Measurements from ENCODE around the gene KDM4C. TPM values are rescaled to one million over a fixed set of nuclear protein-coding genes. Genes with fewer than 3 reads are reported as not detected.

Gene KDM4C
- total RNA-seq, 1 donor from 2014 or later, result 26.6 TPM

DNA sequence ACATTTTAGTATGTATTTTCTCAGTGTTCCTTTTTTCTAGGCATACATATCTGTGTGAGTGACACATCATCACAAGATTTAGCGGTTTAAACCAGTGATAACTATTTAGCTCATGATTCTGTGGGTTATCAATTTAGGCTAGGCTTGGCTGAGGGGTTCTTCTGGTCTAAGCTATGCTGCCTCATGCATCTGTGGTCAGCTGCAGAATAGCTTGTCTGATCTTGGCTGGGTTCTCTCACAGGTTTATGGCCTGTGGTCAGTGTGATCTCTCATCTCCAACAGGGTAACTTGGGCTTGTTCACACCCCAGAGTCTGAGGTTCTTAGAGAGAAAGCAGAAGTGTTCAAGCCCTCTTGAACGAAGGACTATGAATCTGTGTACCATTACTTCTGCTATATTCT, 363.3 kb downstream of the KDM4C start:
- H3K9me3 Mint-ChIP-seq (ENCODE audit: low read depth), result no peaks in the 10 kb centered on the region
- H3K27me3 Mint-ChIP-seq, result no peaks in the 10 kb centered on the region
- peaks cover 8% of the 10 kb centered on the region for H3K4me1 Mint-ChIP-seq (ENCODE audit: low read depth)
- no peak overlapping the region for H3K27ac Mint-ChIP-seq
- TF ChIP-seq, protein P1, sequence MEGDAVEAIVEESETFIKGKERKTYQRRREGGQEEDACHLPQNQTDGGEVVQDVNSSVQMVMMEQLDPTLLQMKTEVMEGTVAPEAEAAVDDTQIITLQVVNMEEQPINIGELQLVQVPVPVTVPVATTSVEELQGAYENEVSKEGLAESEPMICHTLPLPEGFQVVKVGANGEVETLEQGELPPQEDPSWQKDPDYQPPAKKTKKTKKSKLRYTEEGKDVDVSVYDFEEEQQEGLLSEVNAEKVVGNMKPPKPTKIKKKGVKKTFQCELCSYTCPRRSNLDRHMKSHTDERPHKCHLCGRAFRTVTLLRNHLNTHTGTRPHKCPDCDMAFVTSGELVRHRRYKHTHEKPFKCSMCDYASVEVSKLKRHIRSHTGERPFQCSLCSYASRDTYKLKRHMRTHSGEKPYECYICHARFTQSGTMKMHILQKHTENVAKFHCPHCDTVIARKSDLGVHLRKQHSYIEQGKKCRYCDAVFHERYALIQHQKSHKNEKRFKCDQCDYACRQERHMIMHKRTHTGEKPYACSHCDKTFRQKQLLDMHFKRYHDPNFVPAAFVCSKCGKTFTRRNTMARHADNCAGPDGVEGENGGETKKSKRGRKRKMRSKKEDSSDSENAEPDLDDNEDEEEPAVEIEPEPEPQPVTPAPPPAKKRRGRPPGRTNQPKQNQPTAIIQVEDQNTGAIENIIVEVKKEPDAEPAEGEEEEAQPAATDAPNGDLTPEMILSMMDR (IDR thresholded peaks at IDR 0.05; ENCODE audit: unreplicated experiment), result no peak
- DNase-seq (ENCODE audit: low spot score, unreplicated experiment), result no peak
- H3K36me3 Mint-ChIP-seq (ENCODE audit: insufficient read depth), result no peaks in the 10 kb centered on the region
- no peak overlapping the region for H3K4me3 Mint-ChIP-seq (ENCODE audit: low read depth)

DNA sequence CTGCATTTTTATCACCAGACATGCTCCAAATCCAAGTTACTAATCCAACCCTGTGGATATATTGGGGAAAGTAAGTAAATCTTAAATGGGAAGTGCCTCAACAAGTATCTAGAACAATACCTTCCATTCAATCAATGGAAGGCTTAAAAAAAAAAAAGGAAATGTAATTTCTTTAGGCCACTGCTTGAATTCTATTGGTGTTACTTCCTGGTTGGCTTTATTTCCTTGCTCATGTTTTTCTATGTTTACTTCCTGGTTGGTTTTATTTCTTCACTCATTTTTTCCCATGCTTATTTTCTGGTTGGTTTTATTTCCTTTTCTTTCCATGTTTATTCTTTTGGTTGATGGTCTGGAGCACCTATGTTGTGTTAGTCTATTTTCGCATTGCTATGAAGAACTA, 363.9 kb downstream of the KDM4C start:
- no peaks in the 10 kb centered on the region for H3K36me3 Mint-ChIP-seq (ENCODE audit: insufficient read depth)
- H3K27ac Mint-ChIP-seq, result no peak overlapping the region
- H3K4me1 Mint-ChIP-seq (ENCODE audit: low read depth), result peaks cover 8% of the 10 kb centered on the region
- TF ChIP-seq, protein P1 (IDR thresholded peaks at IDR 0.05; ENCODE audit: unreplicated experiment), result no peak
- no peak for DNase-seq (ENCODE audit: low spot score, unreplicated experiment)
- H3K27me3 Mint-ChIP-seq, result no peaks in the 10 kb centered on the region
- H3K9me3 Mint-ChIP-seq (ENCODE audit: low read depth), result no peaks in the 10 kb centered on the region
- no peak overlapping the region for H3K4me3 Mint-ChIP-seq (ENCODE audit: low read depth)

- no peak for DNase-seq (ENCODE audit: low spot score, unreplicated experiment)
- Mint-ChIP-seq H3K4me3 (ENCODE audit: low read depth) (no peak overlapping the region), H3K27me3 (no peaks in the 10 kb centered on the region), H3K27ac (no peak overlapping the region), H3K4me1 (ENCODE audit: low read depth) (peaks cover 8% of the 10 kb centered on the region), H3K36me3 (ENCODE audit: insufficient read depth) (peaks cover 5% of the 10 kb centered on the region), H3K9me3 (ENCODE audit: low read depth) (no peaks in the 10 kb centered on the region)
- TF ChIP-seq, protein P1 (IDR thresholded peaks at IDR 0.05; ENCODE audit: unreplicated experiment), result no peak
Measured at GRCh38 chr9:7123743-7124142, 366.0 kb downstream of the KDM4C start.

DNA sequence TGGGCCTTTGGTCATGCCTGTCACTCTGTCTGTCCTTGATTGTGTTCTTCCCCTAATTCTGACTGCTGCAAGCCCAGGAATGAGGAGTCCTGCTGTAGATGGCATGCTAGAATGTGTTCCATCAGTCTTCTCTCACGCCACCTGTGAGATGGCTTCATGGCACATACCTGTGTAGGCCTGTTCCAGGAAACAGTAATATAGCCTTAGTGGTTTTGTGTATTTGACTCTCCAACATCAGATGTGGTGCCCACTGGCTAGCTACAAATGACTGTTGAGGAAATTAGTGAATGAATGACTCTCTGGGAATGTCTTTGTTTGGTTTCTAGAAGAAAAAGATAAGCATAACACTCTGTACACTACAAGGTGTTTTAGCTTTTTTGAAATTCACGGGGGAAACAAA, 367.5 kb downstream of the KDM4C start:
- Mint-ChIP-seq H3K27ac (no peak overlapping the region), H3K9me3 (ENCODE audit: low read depth) (no peaks in the 10 kb centered on the region), H3K27me3 (no peaks in the 10 kb centered on the region), H3K36me3 (ENCODE audit: insufficient read depth) (peaks cover 5% of the 10 kb centered on the region), H3K4me1 (ENCODE audit: low read depth) (peaks cover 8% of the 10 kb centered on the region), H3K4me3 (ENCODE audit: low read depth) (no peak overlapping the region)
- DNase-seq (ENCODE audit: low spot score, unreplicated experiment), result no peak
- TF ChIP-seq, protein P1 (IDR thresholded peaks at IDR 0.05; ENCODE audit: unreplicated experiment), result no peak

DNA sequence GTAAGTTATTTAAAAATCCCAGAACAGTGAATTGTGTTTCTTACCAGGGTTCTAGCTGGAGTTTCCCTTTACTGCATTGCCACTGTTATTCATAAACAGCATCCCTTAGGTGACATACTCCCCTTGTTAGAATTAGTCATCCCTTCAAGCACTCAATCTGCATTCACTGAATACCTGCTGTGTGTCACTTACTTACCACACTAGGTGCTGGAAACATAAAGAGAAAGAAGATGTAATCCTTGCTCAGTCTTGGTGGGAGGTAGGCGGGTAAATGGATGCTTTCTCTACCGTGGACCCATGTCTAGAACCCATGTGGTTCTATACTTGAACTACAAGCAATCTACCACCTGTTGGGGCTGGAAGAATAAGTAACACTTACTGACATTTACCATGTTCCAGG, 371.6 kb downstream of the KDM4C start:
- H3K36me3 Mint-ChIP-seq (ENCODE audit: insufficient read depth), result peaks cover 7% of the 10 kb centered on the region
- H3K9me3 Mint-ChIP-seq (ENCODE audit: low read depth), result no peaks in the 10 kb centered on the region
- no peak overlapping the region for H3K4me3 Mint-ChIP-seq (ENCODE audit: low read depth)
- no peak for DNase-seq (ENCODE audit: low spot score, unreplicated experiment)
- no peaks in the 10 kb centered on the region for H3K27me3 Mint-ChIP-seq
- H3K27ac Mint-ChIP-seq, result no peak overlapping the region
- peaks cover 11% of the 10 kb centered on the region for H3K4me1 Mint-ChIP-seq (ENCODE audit: low read depth)
- TF ChIP-seq, protein P1 (IDR thresholded peaks at IDR 0.05; ENCODE audit: unreplicated experiment), result no peak
